ENCODE data around the gene CCNB1. TPM values are rescaled to one million over a fixed set of nuclear protein-coding genes. Genes with fewer than 3 reads are reported as not detected.

The CCNB1 gene
- total RNA-seq, 2 experiments from 2014 or later, result 1.4 to 1.5 TPM

DNA sequence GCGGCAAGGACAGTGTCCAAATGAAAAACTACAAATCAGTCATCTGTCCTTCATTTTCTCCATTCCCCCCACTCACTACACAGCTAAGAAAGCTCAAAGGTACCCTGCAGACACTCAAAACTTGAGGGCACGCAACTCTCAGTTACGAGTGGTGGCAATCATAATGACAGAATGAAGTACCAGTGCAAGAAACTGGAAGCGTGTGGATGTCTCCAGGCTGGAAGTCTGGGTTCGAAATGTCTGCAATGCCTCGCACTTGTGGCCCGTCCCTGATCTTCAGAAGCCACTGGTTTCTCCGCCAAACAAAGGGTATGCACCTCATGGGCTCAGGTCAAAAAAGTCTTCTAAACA is 21.8 kb downstream of the CCNB1 start:
- Histone ChIP-seq H3K27ac (ENCODE audit: low read depth in 1 of 2, low read length in 2 of 2) (peak overlapping the region; percentile 64 to 68), H3K27me3 (ENCODE audit: control insufficient read depth in 1 of 2, insufficient read depth in 2 of 2, low read length in 2 of 2) (no peaks in the 10 kb centered on the region), H3K4me3 (ENCODE audit: low read length) (peak overlapping the region; percentile 80), H3K36me3 (ENCODE audit: insufficient read depth, low read length) (no peaks in the 10 kb centered on the region), H3K4me1 (ENCODE audit: insufficient read depth, low read length) (peaks cover 17% of the 10 kb centered on the region), H3K9me3 (ENCODE audit: control insufficient read depth in 1 of 2, insufficient read depth in 1 of 2, low read length in 2 of 2) (no peaks in the 10 kb centered on the region)
- intact Hi-C loops (cut with DNase I, micrococcal nuclease), result loop anchor here (1.0 to 10.0 kb wide), 5 partner anchors 20 to 181 kb away; partner anchors contain the start of genes AK6 (in 1 of the 2), CCDC125 (in 1 of the 2), RAD17 (in 1 of the 2) and TAF9 (in 1 of the 2)
- TF ChIP-seq, protein P1, sequence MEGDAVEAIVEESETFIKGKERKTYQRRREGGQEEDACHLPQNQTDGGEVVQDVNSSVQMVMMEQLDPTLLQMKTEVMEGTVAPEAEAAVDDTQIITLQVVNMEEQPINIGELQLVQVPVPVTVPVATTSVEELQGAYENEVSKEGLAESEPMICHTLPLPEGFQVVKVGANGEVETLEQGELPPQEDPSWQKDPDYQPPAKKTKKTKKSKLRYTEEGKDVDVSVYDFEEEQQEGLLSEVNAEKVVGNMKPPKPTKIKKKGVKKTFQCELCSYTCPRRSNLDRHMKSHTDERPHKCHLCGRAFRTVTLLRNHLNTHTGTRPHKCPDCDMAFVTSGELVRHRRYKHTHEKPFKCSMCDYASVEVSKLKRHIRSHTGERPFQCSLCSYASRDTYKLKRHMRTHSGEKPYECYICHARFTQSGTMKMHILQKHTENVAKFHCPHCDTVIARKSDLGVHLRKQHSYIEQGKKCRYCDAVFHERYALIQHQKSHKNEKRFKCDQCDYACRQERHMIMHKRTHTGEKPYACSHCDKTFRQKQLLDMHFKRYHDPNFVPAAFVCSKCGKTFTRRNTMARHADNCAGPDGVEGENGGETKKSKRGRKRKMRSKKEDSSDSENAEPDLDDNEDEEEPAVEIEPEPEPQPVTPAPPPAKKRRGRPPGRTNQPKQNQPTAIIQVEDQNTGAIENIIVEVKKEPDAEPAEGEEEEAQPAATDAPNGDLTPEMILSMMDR (IDR thresholded peaks at IDR 0.05), result no peak
- Mint-ChIP-seq H3K4me1 (ENCODE audit: low read depth) (peaks cover 17% of the 10 kb centered on the region), H3K27me3 (no peaks in the 10 kb centered on the region), H3K36me3 (ENCODE audit: low read depth) (peaks cover 10% of the 10 kb centered on the region), H3K4me3 (peak overlapping the region; percentile 92), H3K27ac (peak overlapping the region; percentile 83), H3K9me3 (no peaks in the 10 kb centered on the region)
- ChIA-PET POLR2A (interaction anchor here (1.3 to 2.1 kb wide), 2 partner anchors 46 to 95 kb away, joined by 8 to 15 read pairs; partner anchors contain the start of genes CDK7 and SLC30A5), CTCF (interaction anchor here (1.0 to 2.7 kb wide), 2 partner anchors 27 to 95 kb away, joined by 3 to 19 read pairs; partner anchors contain the start of gene SLC30A5)
- DNase-seq, result no peak
- peak; percentile 5 for ATAC-seq (ENCODE audit: poor library complexity)

DNA sequence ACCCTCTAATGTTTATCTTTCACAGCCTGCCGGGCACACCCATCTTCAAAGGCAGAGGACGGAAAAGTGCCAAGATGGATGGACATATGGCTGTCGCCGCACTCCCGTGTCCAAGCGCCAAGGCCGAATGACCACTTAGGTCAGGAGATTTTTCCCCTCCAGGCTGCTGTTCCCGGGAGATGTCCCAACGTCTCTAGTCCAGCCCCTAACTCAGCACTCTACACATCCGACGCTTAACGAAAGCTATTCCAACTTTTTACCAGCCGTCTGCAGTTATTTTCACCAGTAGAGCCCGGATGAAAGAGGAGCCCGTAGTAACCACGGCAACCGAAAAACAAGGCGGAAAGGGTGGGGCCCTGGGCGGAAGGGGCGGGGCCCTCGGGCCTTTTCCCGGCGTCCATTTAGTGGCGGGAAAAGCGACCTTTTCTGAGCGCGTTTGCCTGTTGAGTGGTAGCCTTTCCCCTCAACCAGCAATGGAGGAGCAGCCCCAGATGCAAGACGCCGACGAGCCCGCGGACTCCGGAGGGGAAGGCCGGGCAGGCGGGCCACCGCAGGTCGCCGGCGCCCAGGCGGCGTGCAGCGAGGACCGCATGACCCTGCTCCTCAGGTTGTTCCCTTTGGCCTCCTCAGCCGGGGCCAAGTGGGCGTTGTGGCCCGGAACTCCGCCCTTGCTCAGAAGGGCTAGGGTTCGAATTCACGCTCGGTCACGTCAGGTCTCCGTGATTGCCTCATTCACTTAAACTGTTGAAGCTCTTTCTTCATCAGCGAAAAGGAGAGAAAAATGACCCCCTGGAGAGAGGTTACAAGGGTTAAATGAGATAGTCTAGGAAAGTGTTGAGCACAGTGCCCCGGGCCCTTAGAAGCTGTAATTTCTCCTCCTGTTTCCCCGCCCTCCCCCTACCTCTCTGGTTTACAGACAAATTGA is 22.5 kb downstream of the CCNB1 start, which contains the start of gene CENPH:
TSS of gene CENPH (plus strand) at position 422 of the 925 bp plus-strand sequence. CDS start at position 474, 52 bp downstream.
- peak within 1 kb of the TSS; percentile 80 for H3K4me3 ChIP-seq (ENCODE audit: low read length)
- TF ChIP-seq, protein P1 (IDR thresholded peaks at IDR 0.05), result no peak
- H3K9me3 Mint-ChIP-seq, result no peaks in the 10 kb centered on the region
- H3K27ac Mint-ChIP-seq, result peak within 1 kb of the TSS; percentile 83
- H3K4me1 ChIP-seq (ENCODE audit: insufficient read depth, low read length), result peaks cover 17% of the 10 kb centered on the region
- H3K4me3 Mint-ChIP-seq, result peak within 1 kb of the TSS; percentile 92
- peak within 1 kb of the TSS; percentile 64 to 68 for H3K27ac ChIP-seq (ENCODE audit: low read depth in 1 of 2, low read length in 2 of 2)
- ATAC-seq (ENCODE audit: poor library complexity), result peak; percentile 92
- POLR2A ChIA-PET, result interaction anchor here (0.6 to 2.1 kb wide), 6 partner anchors 23 to 143 kb away, joined by 3 to 15 read pairs (median 4); partner anchors contain the start of genes CCDC125, CCNB1, CDK7 and SLC30A5
- H3K36me3 Mint-ChIP-seq (ENCODE audit: low read depth), result peaks cover 10% of the 10 kb centered on the region
- DNase-seq, result peak; percentile 80 to 94 (median 88)
- H3K36me3 ChIP-seq (ENCODE audit: insufficient read depth, low read length), result no peaks in the 10 kb centered on the region
- no peaks in the 10 kb centered on the region for H3K27me3 ChIP-seq (ENCODE audit: control insufficient read depth in 1 of 2, insufficient read depth in 2 of 2, low read length in 2 of 2)
- no peaks in the 10 kb centered on the region for H3K27me3 Mint-ChIP-seq
- CTCF ChIA-PET, result interaction anchor here (0.5 to 2.7 kb wide), 5 partner anchors 27 to 147 kb away, joined by 3 to 19 read pairs (median 5); partner anchors contain the start of gene SLC30A5
- no peaks in the 10 kb centered on the region for H3K9me3 ChIP-seq (ENCODE audit: control insufficient read depth in 1 of 2, insufficient read depth in 1 of 2, low read length in 2 of 2)
- H3K4me1 Mint-ChIP-seq (ENCODE audit: low read depth), result peaks cover 17% of the 10 kb centered on the region
- intact Hi-C loops (cut with DNase I, micrococcal nuclease), result loop anchor here (1.0 to 10.0 kb wide), 6 partner anchors 21 to 180 kb away; partner anchors contain the start of genes AK6 (in 1 of the 2), CCDC125 (in 1 of the 2), CDK7 (in 1 of the 2) and RAD17 (in 1 of the 2)

DNA sequence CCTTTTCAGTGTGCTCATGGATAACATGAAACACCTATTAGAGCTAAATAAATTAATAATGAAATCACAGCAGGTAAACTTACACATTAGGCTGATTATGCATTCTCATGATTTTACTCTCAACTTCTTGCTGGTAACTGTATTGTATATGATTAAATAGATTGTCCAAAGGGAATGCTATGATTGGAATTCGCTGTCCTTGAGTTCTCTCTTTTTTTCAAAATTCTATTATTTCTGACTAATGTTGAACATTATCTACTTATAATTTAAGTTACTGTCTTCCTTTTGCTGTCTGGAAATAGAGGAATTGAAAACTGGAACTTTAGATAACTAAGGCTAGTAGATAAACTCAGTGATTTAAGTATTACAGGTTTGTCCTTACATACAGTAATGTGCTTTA is 35.5 kb downstream of the CCNB1 start:
- H3K9me3 Mint-ChIP-seq, result no peaks in the 10 kb centered on the region
- intact Hi-C loops (cut with DNase I, micrococcal nuclease), result no loop called here
- TF ChIP-seq, protein P1 (IDR thresholded peaks at IDR 0.05), result no peak
- H3K27ac Mint-ChIP-seq, result no peak overlapping the region
- peaks cover 8% of the 10 kb centered on the region for H3K36me3 Mint-ChIP-seq (ENCODE audit: low read depth)
- no peaks in the 10 kb centered on the region for H3K27me3 Mint-ChIP-seq
- Histone ChIP-seq H3K27me3 (ENCODE audit: control insufficient read depth in 1 of 2, insufficient read depth in 2 of 2, low read length in 2 of 2) (no peaks in the 10 kb centered on the region), H3K4me3 (ENCODE audit: low read length) (no peak overlapping the region), H3K27ac (ENCODE audit: low read depth in 1 of 2, low read length in 2 of 2) (no peak overlapping the region), H3K4me1 (ENCODE audit: insufficient read depth, low read length) (no peaks in the 10 kb centered on the region), H3K9me3 (ENCODE audit: control insufficient read depth in 1 of 2, insufficient read depth in 1 of 2, low read length in 2 of 2) (no peaks in the 10 kb centered on the region), H3K36me3 (ENCODE audit: insufficient read depth, low read length) (no peaks in the 10 kb centered on the region)
- no peak overlapping the region for H3K4me3 Mint-ChIP-seq
- ChIA-PET CTCF (no interaction called here), POLR2A (no interaction called here)
- ATAC-seq (ENCODE audit: poor library complexity) (no peak), DNase-seq (no peak)
- H3K4me1 Mint-ChIP-seq (ENCODE audit: low read depth), result no peaks in the 10 kb centered on the region

All from CD4-positive, alpha-beta T cell (primary cell).